OCI-LY7 (cell line): ENCODE results near the gene ACSS2. TPM values are rescaled to one million over a fixed set of nuclear protein-coding genes. Genes with fewer than 3 reads are reported as not detected.

ENCODE experiments used
- BruUV-seq: library from RNA; stranded (reverse); fragments of 400-500 nt; replicated peaks from 2 replicates; lab custom pipeline; 2021; lab: Mats Ljungman, UMichigan
- CTCF ChIA-PET: fragments of 300-600 bp; sonication (Branson Sonifier 250); formaldehyde crosslinking; loops from one replicate; lab custom pipeline; 2022; ENCODE audit warnings: antibody characterized with exemption; ENCODE audit not compliant: unreplicated experiment; lab: Charles Lee
- POLR2A ChIA-PET: fragments of 300-600 bp; sonication (Branson Sonifier 250); formaldehyde crosslinking; loops from one replicate; lab custom pipeline; 2022; ENCODE audit warnings: antibody characterized with exemption; lab: Charles Lee
- DNase-seq: peaks from one replicate; pipeline ENCODE4 v3.0.0-alpha.2; 2015; ENCODE audit warnings: low spot score
- H2AFZ ChIP-seq: fragments of 200-600 bp; sonication (generic), shearing (Covaris generic); 2 replicates; pipeline ENCODE4 v1.6.1; 2014; ENCODE audit warnings: mild to moderate bottlenecking, antibody characterized with exemption, low read length, moderate library complexity
- H3K27ac ChIP-seq: fragments of 200-600 bp; sonication (generic); 2 replicates; pipeline ENCODE4 v1.5.1; 2014; ENCODE audit warnings: mixed run types, low read depth, mild to moderate bottlenecking, moderate library complexity, low read length, inconsistent platforms; ENCODE audit not compliant: poor library complexity, severe bottlenecking
- H3K36me3 ChIP-seq: fragments of 200-600 bp; sonication (generic); 2 replicates; pipeline ENCODE4 v1.6.1; 2014; ENCODE audit warnings: mild to moderate bottlenecking, antibody characterized with exemption, low read length, moderate library complexity, mixed read lengths; ENCODE audit not compliant: insufficient read depth
- H3K4me1 ChIP-seq: fragments of 200-600 bp; sonication (generic); 2 replicates; pipeline ENCODE4 v1.5.1; 2014; ENCODE audit warnings: mild to moderate bottlenecking, low read length; ENCODE audit not compliant: insufficient read depth, poor library complexity, severe bottlenecking
- H3K4me2 ChIP-seq: fragments of 200-600 bp; sonication (generic); 2 replicates; pipeline ENCODE4 v1.6.1; 2014; ENCODE audit warnings: mild to moderate bottlenecking, low read length
- H3K4me3 ChIP-seq: fragments of 200-600 bp; sonication (generic); 2 replicates; pipeline ENCODE4 v1.5.1; 2014; ENCODE audit warnings: mild to moderate bottlenecking, low read depth, low read length; ENCODE audit not compliant: poor library complexity, severe bottlenecking
- H3K79me2 ChIP-seq: fragments of 200-600 bp; sonication (generic); 2 replicates; pipeline ENCODE4 v1.6.1; 2016; ENCODE audit warnings: low read depth, mild to moderate bottlenecking, low read length, moderate library complexity, mixed read lengths; ENCODE audit not compliant: insufficient read depth
- H3K9me2 ChIP-seq: fragments of 200-600 bp; sonication (generic); 2 replicates; pipeline ENCODE4 v1.6.1; 2016; ENCODE audit warnings: mild to moderate bottlenecking, low read length, mixed read lengths; ENCODE audit not compliant: insufficient read depth
- H3K9me3 ChIP-seq: fragments of 200-600 bp; sonication (generic); 2 replicates; pipeline ENCODE4 v1.6.1; 2014; ENCODE audit warnings: mild to moderate bottlenecking, mixed run types, low read length, mixed read lengths
- H4K20me1 ChIP-seq: fragments of 200-600 bp; sonication (generic); 2 replicates; pipeline ENCODE4 v1.6.1; 2014; ENCODE audit warnings: mild to moderate bottlenecking, antibody characterized with exemption, low read length, moderate library complexity, mixed read lengths; ENCODE audit not compliant: insufficient read depth
- CTCF ChIP-seq: fragments of 200-600 bp; sonication (generic); conservative IDR thresholded peaks from 2 replicates; pipeline ENCODE4 v1.5.1; 2014; ENCODE audit warnings: mild to moderate bottlenecking, antibody characterized with exemption, low read length, moderate library complexity, mixed read lengths
- EZH2phosphoT487 ChIP-seq: fragments of 200-600 bp; sonication (generic); IDR thresholded peaks from 2 replicates; pipeline ENCODE4 v1.6.1; 2018; ENCODE audit warnings: low read depth, borderline replicate concordance, mild to moderate bottlenecking, mixed run types, antibody characterized with exemption, low read length, moderate library complexity, mixed read lengths
- intact Hi-C: fragments of 100-400 bp; cut with micrococcal nuclease; formaldehyde crosslinking; loops from one replicate; pipeline ENCODE4 v1.10.0; 2022; ENCODE audit not compliant: unreplicated experiment
- total RNA-seq, 2 experiments: library from RNA; depleted of rRNA in 1 of 2; stranded (reverse); fragments of >200 nt in 1 of 2; shearing (Covaris generic) in 1 of 2; gene quantifications; 2 replicates each; pipeline ENCODE4 v1.2.3, GENCODE V29; 2014 to 2022

The ACSS2 gene
- total RNA-seq, 2 experiments from 2014 or later = 18.2 to 21.4 TPM

GRCh38 chr20:34850969-34851368 lies 25.4 kb upstream of the ACSS2 start:
- Histone ChIP-seq H3K9me3 (no peaks in the 10 kb centered on the region), H3K36me3 (no peaks in the 10 kb centered on the region), H3K4me1 (no peaks in the 10 kb centered on the region), H2AFZ (no peak overlapping the region), H3K27ac (no peak overlapping the region), H3K4me3 (no peak overlapping the region), H4K20me1 (no peaks in the 10 kb centered on the region), H3K9me2 (no peaks in the 10 kb centered on the region), H3K79me2 (no peaks in the 10 kb centered on the region), H3K4me2 (no peak overlapping the region)
- no peak for DNase-seq
- ChIA-PET POLR2A (interaction anchor here (0.7 kb wide), 1 partner anchor 609 kb away, joined by 5 read pairs; no protein-coding TSS in a partner anchor), CTCF (no interaction called here)
- intact Hi-C loops = no loop called here
- TF ChIP-seq CTCF (no peak), EZH2phosphoT487 (no peak)
- no TSS peak for BruUV-seq

- intact Hi-C loops = no loop called here
- Histone ChIP-seq H3K4me1 (no peaks in the 10 kb centered on the region), H3K79me2 (no peaks in the 10 kb centered on the region), H3K4me2 (no peak overlapping the region), H2AFZ (no peak overlapping the region), H3K27ac (no peak overlapping the region), H3K4me3 (no peak overlapping the region), H4K20me1 (no peaks in the 10 kb centered on the region), H3K9me3 (no peaks in the 10 kb centered on the region), H3K9me2 (no peaks in the 10 kb centered on the region), H3K36me3 (no peaks in the 10 kb centered on the region)
- ChIA-PET CTCF (interaction anchor here (0.7 kb wide), 1 partner anchor 188 kb away, joined by 3 read pairs; no protein-coding TSS in a partner anchor), POLR2A (interaction anchor here (0.6 to 0.8 kb wide), 3 partner anchors 19 to 237 kb away, joined by 3 to 4 read pairs (median 4); no protein-coding TSS in a partner anchor)
- TF ChIP-seq EZH2phosphoT487 = no peak
- no peak for TF ChIP-seq CTCF
- no TSS peak for BruUV-seq
- DNase-seq = no peak
These were observed 24.1 kb upstream of the ACSS2 start for GRCh38 chr20:34852298-34852697.

- POLR2A ChIA-PET = no interaction called here
- intact Hi-C loops = no loop called here
- no peak for TF ChIP-seq EZH2phosphoT487
- no peak for TF ChIP-seq CTCF
- no peaks in the 10 kb centered on the region for H3K9me3 ChIP-seq
- no peaks in the 10 kb centered on the region for H3K9me2 ChIP-seq
- no peak overlapping the region for H2AFZ ChIP-seq
- CTCF ChIA-PET = no interaction called here
- no peaks in the 10 kb centered on the region for H3K4me1 ChIP-seq
- no peaks in the 10 kb centered on the region for H3K36me3 ChIP-seq
- no peak overlapping the region for H3K27ac ChIP-seq
- no peaks in the 10 kb centered on the region for H3K79me2 ChIP-seq
- DNase-seq = no peak
- no peaks in the 10 kb centered on the region for H4K20me1 ChIP-seq
- H3K4me3 ChIP-seq = no peak overlapping the region
- no TSS peak for BruUV-seq
- H3K4me2 ChIP-seq = no peak overlapping the region
These were observed 17.0 kb upstream of the ACSS2 start for GRCh38 chr20:34859367-34859766.
